Raji (cell line): Measurements from ENCODE around the gene CDS2.

ENCODE experiments used
- POLR2A ChIP-seq: IDR thresholded peaks from 2 replicates; pipeline ENCODE4 v1.6.1; 2011; ENCODE audit warnings: low read depth, low read length, control low read depth; ENCODE audit not compliant: insufficient read depth

Gene CDS2

DNA sequence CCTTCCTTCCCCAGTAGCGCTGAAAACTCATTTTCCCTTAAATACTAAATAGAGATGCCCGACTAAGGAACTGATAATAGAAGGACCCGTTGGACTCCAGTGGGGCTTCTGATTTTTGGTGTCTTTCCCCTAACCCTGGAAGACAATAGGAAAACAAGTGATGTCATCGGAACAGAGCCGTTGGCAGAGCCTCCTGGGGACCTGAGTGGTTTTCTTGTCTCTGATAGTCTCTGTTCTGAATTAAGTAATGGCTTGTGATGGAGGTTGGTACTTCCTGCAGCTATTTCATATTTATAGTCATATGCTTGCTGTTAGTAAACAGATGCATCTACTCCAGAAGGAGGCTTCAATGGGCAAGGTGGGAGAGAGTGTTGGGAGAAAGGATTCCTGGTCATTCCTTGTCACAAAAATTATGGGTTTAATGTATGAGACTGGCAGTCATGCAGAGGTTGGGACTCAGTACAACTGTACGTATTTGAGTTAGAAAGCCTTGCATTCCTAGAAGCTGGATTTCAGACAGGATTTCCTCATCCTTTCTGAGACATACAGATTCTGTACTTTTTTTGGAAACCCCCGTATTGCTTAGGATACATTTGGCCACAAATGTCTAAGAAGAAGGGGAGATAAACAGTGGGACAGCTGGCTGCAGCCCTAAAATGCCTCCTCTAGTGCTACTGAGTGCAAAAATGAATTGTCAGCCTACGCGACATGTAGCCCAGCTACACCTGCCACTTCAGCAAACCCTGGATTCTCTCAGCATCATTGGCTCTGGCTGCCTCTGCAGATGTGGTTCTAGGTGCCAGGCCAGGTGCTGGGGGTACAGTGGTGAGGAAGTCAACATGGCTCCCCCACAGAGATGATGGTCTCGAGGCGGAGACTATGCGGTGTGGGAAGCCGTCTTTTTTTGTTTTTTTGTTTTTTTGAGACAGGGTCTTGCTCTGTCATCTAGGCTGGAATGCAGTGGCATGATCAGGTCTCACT, 38.1 kb downstream of the CDS2 start:
- TF ChIP-seq POLR2A: no peak

DNA sequence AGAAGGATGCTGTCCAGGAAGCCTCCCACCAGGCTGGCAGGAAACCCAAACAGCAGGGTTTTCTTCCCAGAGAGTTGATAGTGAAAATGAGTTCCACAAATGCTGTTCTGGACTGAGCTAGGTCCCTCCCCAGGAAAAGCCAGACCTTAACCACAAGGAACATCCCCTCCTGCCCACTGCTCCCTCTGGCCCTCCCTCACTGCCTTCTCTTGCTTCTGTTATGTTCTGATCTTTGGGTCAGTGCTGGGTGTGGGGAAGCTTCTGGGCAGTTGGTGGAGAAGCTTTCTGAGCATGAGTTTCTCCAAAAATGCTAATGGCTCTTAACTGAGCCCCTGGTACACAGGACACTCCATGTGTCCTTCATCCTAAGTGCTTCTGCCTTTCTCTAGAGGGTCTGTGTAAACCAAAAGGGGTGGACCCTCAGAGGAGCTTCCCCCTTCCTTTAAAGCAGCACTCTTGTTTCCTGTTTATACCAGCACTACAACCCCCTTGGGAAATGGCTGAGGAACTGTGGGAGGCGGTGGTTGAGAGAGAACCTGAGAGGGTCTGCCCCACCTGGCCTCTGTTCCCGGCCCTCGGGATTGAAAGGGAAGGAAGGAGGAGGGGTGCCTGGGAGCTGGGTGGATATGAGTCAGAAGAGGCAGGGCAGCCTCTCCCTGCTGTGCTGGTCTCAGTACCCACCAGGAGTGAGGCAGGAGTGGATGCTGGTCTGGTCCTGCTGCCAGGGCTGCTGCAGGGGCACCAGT, 42.0 kb downstream of the CDS2 start:
- TF ChIP-seq POLR2A: no peak

DNA sequence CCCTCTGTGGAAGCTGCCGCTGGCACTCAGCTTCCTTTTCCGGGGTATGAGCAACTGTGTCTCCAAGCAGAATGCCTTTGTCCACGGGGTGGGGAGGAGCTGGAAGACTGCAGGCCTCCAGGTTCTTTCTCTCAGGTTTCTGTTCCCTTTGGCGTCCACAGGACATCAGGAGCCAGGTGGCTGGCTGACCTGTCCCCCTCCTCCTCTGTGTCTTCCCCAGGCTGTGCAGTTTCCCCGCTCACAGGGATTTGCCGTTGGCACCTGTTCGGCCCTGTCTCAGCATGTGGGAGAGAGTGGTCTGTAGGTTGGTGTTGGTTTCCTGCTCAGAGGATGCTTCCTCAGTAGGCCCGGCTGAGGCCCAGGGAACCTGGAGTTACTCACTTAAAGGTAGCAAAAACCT, 43.5 kb downstream of the CDS2 start:
- no peak for TF ChIP-seq POLR2A

DNA sequence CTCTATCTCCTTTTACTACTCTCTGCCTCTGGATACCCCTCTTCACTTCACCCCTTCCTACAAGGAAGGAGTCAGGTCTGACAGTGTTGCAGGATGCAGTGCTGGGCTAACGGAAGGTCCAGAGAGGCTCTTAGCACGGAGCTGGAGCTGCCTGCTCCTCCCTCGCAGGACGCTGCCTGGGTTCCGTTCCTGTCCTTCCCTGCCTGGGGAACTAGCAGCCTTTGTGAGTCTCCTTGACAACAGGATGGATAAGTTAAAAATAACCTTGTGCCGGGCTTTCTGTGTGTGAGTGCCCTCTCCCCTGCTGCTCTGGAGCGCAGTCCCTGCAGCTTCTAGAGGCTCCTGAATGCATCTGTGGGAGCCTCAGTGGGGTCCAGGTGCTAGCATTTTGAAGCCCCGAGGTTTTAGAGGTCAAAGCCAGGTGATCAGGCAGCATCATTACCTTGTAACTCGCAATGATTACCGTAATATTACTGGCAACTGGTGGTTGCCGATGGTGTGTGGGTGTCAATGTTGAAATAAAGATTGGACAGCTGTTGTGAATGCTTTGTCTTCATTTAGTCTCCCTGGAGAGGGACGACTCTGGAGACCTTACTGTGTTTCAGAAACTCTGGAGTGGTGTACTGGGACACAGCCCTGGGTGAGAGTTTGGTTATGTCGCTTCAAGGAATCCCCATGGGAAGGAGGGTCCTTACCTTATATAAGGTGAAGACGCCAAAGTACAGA, 44.4 kb downstream of the CDS2 start:
- TF ChIP-seq POLR2A: no peak

DNA sequence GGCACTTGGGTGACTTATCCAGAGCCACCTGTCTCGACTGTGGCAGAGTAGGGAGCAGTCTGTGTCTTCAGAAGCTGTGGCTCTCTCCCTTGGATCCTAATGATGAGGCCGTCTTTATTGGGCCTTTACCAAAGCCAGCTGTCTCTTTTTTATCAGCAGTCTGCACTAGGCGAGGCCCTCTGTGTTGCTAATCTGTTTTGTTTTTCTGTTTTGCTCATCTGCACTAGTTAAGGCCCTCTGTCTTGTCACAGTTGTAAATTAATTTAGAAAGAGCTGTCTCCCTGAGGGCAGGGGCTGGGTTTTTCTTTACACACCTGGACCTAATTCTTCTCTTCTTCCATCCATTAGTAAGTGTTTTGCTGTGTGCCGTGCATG, 45.0 kb downstream of the CDS2 start:
- no peak for TF ChIP-seq POLR2A

DNA sequence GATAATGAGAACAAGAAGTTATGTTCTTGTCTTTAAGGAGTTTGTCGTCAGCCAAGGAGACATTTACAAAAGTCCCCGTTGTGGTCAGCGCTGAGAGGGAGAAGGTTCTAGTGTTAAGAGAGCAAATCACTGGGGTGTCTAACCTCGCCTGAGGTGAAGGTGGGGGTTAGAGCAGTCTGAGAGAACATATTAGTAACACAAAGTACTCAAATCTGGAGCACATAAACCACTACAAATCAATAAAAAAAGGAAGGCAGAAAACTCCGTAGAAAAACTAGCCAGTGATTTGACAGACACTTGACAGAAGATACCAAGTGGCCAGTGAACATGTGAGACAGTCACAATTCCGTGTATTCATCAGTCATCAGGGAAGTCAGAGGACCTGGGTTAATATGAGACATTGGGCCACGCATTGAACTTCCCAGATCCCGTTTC, 45.4 kb downstream of the CDS2 start:
- TF ChIP-seq POLR2A: no peak

DNA sequence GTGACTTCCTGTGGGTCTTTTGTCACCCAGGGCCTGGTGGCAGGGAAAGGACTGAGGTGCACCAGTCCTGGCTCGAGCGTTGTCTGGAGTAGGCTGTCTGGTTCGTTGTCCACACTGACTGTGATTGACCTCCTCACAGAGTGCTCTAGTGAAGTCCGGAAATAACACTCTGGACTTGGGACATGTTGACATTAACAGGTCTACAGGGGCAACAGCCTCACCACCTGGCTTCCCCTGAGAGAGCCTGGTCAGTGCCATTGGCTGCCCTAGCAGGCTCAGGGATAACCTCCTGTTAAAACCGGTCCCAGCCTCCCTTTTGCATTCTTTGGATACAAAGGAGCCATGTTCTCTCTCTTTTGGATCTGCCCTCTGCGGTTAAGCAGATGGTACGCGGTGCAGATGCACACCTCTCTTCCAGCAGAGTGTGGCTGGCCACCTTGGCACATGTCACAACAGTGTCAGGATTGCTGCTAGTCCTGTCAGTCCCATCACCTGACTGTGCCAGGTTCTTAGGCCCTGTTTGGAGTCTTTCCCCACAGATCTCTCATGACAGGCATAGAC, 46.2 kb downstream of the CDS2 start:
- TF ChIP-seq POLR2A: no peak

DNA sequence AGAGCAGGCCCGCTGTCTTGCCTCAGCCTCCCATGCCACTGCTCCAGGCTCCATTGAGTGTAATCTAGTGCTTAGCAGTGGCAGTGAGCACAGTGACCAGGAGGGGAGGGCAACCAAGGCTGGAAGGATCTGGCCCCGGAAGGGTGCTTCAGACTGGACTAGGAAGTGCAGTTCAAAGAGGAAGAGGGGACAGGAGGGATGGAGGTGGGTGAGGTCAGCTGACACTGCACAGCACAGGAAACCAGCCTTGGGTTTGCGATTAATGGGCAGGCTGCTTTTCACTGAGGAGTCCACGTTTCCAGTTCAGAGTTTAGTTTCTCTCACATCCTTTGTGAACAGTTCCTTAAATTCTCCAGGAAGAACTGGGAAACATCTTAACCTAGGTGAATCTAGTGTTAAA, 46.9 kb downstream of the CDS2 start:
- no peak for TF ChIP-seq POLR2A

DNA sequence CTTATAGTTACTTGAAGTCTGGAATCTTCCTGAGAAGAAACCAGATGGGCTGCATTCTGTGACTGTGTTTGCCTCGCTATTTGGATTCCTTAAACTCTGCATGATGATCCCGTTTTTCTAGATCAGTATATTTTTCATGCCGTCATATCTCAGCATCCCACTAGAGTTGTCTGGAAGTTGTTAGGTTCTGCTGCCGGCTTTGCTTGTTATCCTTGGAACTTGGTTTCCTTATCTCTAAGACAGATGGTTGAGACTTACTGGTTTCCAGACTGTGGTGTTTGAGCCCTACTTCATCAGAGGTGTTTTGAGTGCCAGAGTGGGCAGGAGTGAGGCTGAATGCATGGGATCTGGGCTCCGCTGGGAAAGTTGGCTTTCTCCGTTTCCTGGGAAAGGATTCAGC, 50.3 kb downstream of the CDS2 start:
- no peak for TF ChIP-seq POLR2A

DNA sequence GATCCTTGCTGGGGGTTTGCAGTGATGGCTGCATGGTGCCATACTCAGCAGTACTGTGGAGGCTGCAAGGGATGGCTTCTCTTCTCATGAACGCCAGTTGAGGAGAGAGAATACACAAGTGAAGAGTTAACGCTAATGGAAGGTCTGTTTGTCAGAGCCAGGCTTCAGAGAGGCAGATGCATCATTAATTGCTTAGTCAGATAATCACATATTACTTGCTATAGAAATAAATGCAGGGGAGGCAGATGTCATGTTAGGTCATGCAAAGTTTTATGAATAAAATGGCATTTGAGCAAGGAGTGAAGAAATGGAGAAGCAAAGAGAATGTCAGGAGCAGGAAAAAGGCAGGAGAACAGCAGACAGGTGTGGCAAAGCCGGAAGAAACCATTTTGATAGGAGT, 51.2 kb downstream of the CDS2 start:
- TF ChIP-seq POLR2A: no peak

DNA sequence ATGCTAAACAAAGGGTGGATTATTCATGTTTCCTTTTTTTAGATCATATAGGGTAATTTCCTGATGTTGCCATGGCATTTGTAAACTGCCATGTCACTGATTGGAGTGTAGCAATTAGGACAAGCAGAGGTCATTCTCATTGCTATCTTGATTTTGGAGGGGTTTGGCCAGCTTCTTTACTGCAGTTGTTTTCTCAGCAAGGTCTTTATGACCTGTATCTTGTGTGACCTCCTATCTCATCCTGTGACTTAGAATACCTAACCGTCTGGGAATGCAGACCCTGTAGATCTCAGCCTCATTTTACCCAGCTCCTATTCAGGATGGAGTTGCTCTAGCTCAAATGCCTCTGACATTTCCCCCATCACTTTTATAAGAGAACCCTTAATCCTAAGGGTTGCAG, 53.6 kb downstream of the CDS2 start:
- TF ChIP-seq POLR2A: no peak

DNA sequence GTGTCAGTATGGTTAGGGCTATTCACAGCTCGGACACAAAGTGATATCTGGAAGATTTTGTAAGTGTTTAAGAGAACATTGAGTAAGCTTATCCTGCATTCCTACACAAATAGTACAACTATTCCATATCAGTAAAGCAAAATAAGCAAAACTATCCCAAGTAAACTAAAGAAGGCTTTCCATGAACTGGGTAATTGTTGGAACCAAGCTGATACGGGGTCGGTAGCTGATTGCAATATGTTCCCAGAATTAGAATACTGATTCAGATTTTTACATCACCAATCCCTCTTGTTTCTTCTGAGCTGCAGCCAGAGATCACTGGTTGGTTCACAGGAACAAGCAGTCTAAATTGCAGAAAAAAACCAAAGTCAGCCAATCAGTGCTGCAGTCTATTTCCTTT, 54.1 kb downstream of the CDS2 start:
- no peak for TF ChIP-seq POLR2A

DNA sequence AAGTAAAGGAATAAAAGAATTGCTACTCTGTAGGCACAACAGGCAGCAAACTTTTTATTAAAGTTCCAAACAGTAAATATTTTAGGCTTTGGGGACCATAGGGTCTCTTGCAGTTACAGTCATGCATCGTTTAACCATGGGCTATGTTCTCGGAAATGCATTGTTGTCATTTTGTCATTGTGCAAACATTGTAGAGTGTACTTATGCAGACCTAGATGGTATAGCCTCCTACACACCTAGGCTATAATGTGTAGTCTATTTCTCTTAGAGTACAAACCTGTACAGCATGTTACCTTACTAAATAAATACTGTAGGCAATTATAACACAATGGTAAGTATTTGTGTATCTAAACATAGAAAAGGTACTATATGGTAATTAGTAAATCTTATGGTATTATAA, 54.7 kb downstream of the CDS2 start:
- no peak for TF ChIP-seq POLR2A

DNA sequence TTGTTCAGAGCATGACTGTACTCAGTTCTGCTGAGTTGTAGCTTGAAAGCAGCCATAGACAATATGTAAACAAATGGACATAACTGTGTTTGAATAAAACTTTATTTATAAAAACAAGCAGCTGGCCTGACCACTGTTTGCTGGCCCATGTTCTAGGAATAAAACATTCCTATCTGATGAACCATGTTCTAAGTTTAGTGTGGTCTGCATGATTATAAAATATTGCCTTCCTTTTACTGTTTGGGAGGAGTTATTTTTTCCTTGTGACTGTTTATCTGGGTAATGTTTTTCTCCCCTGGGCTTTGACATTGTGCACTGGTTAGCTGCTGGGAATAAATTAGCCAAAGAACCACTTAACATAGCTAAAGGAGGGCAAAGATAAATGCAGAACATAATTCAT, 55.1 kb downstream of the CDS2 start:
- TF ChIP-seq POLR2A: no peak

DNA sequence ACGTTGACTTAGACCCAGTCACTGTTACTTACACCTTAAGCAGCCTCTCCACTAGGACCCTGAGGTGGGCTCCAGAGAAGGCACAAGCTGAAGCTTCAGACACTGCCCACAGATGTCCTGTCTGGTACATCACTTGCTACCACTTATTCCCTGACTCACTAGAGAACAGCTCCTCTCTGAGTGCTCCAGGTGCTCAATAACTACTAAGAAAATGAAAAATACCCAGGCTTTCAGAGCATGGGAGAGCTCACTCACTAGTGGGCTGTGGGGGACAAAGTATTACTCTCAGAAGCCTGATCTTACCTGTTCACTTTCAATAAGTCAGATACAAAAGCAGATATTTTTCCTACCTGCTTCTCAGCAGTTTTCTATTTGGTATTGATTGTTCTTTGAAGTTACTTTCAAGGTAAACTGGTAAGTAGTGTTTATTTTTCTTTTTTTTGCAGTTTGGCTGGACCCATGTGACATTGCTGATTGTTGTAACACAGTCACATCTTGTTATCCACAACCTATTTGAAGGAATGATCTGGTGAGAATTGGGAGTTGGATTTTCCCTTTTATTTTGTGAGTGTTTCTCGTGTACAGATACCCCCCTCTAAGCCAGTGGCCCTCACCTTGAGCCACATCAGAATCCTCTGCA, 55.9 kb downstream of the CDS2 start:
- no peak for TF ChIP-seq POLR2A
